Ecto neural progenitor cell (in vitro differentiated cells): ENCODE results near the gene DYNC2I2.
A peak's percentile ranks its signal among the peaks of the same experiment; 100 is the strongest.
"Not testable (repeated sequence)": the region's sequence is repeated elsewhere in the genome, so short reads cannot be mapped to it uniquely, and the experiment has no call there.

Source experiments
- DNase-seq: peaks from one replicate; pipeline ENCODE4 v3.0.0-alpha.2; 2018; ENCODE audit warnings: low spot score

The DYNC2I2 gene

GRCh38 chr9:128656416-128657343 is at the start of gene DYNC2I2:
Gene DYNC2I2 (minus strand): TSS chr9:128656847. CDS start chr9:128656726, 121 bp downstream.
- DNase-seq = peak; percentile 98

DNA sequence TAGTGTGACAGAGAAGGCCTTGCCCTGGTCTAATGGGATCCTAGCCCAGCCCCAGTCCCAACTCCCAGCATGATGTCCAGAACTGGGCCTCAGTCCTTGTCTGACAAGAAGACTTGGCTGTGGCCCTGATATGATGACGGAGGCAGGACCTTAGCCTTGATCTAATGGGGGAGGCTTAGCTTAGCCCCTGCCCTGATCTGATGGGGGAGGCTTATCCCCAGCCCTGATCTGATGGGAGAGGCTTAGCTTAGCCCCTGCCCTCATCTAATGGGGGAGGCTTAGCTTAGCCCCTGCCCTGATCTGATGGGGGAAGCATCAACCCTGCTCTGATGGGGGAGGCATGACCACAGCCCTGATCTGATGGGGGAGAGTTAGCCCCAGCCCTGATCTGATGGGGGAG is 49.4 kb upstream of the DYNC2I2 start:
- DNase-seq = no peak

- no peak for DNase-seq
These were observed 48.7 kb upstream of the DYNC2I2 start for GRCh38 chr9:128705051-128705965.

DNA sequence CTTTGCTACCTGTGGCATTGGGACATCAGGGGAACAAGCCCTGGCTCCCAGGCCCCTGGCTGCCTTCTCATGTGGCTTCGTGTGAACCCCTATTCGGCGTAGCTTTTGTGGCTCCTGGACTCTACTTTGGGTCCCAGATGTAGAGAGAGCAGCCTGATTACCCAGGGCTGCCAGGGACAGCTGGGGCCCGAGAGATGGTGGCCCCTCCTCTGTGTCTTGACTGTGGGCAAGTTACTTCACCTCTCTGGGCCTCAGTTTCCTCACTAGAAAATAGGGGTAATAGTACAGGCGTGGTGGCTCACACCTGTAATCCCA is 47.7 kb upstream of the DYNC2I2 start:
- no peak for DNase-seq

GRCh38 chr9:128703616-128704355 is 47.1 kb upstream of the DYNC2I2 start:
- DNase-seq = no peak

GRCh38 chr9:128702949-128703615 is 46.4 kb upstream of the DYNC2I2 start:
- peak; percentile 74 for DNase-seq

DNA sequence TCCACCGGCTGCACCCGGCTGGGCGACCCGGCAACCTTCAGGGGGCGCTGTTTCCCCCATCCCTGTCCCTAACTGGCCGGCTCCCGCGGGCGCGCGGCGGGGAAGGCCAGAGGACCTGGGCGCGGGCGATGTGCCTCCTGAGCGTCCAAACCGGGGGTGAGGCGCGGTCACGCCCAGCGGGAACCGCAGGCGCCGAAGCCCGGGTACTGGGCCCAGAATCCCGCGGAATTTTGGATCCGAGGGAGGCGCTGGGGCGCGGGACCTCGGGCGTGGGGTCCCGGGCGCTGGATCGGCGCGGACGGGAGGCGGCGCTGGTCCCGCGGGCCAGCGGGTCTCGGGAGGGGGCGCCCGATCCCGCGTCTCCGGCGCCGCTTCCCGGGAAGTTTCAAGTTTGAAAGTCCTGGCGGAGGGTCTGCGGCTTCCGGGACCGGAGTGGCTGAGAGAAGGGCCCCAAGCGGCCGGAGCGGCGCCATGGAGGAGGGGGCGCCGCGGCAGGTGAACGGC is 45.9 kb upstream of the DYNC2I2 start, which contains the start of gene PKN3:
Gene PKN3 (plus strand): TSS at position 59 of the 504 bp plus-strand sequence. CDS start 413 bp downstream, at position 472.
- DNase-seq = peak; percentile 96

DNA sequence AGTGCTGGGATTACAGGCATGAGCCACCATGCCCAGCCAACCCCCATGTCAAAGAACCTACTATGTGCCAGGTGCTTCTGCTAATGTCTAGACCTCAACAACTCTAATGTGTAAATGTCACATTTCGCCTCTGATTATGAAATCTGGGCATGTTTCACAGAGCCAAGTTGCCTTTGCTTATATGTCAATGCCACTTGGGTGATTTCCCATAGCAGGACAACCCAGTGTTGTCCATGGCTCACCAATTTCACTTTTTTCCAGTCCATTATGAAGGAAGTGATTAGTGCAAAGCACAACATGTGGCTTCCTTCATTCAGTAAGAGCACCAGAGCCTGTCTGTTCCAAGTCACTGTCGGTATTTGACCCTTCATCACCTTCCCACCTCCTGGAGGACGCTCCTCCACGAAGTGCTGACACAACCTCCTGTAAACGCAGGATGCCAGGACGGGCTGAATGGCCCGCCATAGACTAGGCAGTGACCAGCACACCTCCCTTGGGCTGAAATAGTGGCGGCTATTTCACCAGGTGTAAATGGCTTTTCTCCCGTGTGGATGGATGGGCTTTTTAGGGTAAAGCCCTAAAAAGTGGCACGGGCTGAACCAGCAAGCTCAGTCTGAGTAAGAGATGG is 44.7 kb upstream of the DYNC2I2 start:
- DNase-seq = no peak

DNA sequence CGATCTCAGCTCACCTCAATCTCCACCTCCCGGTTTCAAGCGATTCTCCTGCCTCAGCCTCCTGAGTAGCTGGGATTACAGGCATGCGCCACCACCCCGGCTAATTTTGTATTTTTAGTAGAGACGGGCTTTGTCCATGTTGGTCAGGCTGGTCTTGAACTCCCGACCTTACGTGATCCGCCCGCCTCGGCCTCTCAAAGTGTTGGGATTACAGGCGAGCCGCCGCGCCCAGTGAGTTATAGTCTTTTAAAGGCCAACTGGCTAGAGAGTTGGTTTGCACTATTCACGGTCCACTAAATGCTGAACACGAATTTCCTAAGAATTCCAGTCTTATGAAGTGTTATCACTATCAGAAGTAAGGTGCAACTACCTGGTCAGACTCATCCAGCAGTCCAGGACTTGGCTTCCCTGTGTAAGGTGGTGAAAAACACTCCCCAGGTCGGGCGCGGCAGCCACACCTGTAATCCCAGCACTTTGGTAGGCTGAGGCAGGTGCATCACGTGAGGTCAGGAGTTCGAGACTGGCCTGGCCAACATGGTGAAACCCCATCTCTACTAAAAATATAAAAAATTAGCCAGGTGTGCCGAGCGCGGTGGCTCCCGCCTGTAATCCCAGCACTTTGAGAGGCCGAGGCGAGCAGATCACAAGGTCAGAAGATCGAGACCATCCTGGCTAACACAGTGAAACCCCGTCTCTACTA is 42.6 kb upstream of the DYNC2I2 start:
- not testable (repeated sequence) for DNase-seq

DNA sequence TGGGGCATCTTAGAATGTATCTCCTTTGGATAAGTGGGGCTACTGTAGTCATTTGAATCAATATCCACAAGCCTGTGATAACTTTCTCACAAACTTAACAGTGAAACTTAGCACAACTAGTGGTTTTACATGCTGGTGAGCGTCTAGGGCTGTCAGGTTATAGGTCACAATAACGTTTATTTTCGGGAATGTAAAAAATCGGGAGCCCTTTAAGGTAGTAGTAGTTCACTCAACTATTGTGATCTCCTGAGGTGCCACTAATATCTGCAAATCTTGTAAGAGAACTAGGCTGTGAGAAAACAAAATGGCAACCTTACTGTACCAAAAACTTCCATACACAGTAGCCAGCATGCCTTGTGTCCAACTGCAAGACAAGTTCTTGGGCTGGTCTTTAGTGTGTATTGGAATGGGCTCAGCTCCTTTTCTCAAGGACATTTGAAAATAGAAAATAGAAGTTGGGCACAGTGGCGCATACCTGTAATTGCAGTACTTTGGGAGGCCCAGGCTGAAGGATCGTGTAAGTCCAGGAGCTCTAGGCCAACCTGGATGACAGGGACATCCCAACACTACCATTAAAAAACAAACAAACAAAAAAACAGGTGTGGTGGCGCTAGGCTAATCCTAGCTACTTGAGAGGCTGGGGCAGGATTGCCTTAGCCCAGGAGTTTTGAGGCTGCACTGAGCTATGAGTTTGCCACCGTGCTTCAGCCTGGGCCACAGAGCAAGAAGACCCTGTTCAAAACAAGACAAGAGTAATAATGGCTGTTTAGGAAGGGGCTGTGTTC is 40.5 kb upstream of the DYNC2I2 start:
- DNase-seq = no peak

DNA sequence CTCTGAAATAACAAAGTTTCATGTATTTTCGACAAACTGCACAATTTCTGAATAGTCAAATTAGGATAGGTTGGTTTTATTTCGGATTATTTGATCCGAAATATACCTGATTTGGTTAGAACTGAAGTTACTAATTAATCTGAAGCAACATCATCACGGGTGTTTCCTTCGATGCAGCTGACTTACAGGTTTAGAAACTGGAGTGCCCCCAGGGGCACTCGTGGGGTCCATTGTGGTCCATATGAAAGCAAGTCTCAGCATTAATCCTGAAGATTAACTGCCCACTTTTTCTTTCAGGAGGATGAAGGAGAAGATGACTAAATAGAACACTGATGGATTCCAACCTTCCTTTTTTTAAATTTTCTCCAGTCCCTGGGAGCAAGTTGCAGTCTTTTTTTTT is 37.7 kb upstream of the DYNC2I2 start:
- DNase-seq = no peak

- not testable (repeated sequence) for DNase-seq
These were observed 37.1 kb upstream of the DYNC2I2 start for GRCh38 chr9:128693738-128694137.

- DNase-seq = no peak
These were observed 34.0 kb upstream of the DYNC2I2 start for GRCh38 chr9:128690684-128691034.

- no peak for DNase-seq
These were observed 33.4 kb upstream of the DYNC2I2 start for GRCh38 chr9:128689820-128690683.

DNA sequence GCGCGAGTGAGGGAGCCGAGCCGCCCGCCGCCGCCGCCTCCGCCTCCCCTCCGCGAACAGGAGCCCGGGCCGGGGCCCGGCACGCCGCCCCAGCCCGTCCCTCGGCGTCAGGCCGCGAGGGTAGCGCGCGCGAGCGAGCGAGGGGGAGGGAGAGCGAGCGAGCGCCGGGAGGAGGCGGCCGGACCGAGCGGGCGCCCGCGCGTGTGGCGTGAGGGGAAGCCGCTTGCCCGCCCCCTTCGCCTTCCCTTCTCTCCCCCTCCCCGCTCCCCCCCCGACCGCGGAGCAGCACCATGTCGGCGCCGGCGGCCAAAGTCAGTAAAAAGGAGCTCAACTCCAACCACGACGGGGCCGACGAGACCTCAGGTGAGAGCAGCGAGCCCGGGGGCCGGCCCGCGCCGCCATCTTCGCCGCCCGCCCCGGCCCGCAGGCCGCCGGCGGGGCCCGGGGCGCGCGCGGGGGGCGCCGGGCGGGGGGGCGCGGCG is 32.7 kb upstream of the DYNC2I2 start:
- DNase-seq = no peak

- DNase-seq = peak; percentile 95
These were observed 32.0 kb upstream of the DYNC2I2 start, which contains the start of gene SET for GRCh38 chr9:128688501-128689292. Gene SET (plus strand): TSS chr9:128689222. CDS start chr9:128689583, 361 bp downstream.

DNA sequence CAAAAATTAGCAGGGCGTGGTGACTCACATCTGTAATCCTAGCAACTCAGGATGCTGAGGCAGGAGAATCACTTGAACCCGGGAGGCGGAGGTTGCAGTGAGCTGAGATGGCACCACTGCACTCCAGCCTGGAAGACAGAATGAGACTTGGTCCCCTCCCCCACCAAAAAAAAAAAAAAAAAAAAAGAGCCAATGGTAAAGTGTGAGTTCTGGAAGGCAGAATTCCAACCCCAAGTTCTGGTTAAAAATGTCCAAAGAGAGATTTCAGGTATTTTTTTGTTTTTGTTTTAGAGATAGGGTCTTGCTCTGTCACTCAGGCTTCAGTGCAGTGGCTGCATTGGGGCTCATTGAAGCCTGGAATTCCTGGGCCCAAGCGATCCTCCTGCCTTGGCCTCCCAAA is 30.8 kb upstream of the DYNC2I2 start:
- DNase-seq = no peak
